Measurements from ENCODE around the gene WDR91. TPM values are rescaled to one million over a fixed set of nuclear protein-coding genes. Genes with fewer than 3 reads are reported as not detected.
"Not testable (repeated sequence)": the region's sequence is repeated elsewhere in the genome, so short reads cannot be mapped to it uniquely, and the experiment has no call there.

The WDR91 gene
- total RNA-seq, 1 experiment from 2014 or later: 9.1 TPM

- DNase-seq: no peak
- Histone ChIP-seq H3K27me3 (ENCODE audit: control insufficient read depth, insufficient read depth, low read length) (peaks cover 3% of the 10 kb centered on the region; the same call in 1 of the 2 replicates), H3K4me3 (ENCODE audit: insufficient read depth, low read depth, low read length) (no peak overlapping the region), H3K36me3 (replicated peaks; ENCODE audit: control insufficient read depth, insufficient read depth, low read length) (no peaks in the 10 kb centered on the region)
These were observed 2.5 kb upstream of the WDR91 start for GRCh38 chr7:135213831-135214230.

- H3K36me3 ChIP-seq (replicated peaks; ENCODE audit: control insufficient read depth, insufficient read depth, low read length); H3K27me3 ChIP-seq (ENCODE audit: control insufficient read depth, insufficient read depth, low read length): not testable (repeated sequence)
These were observed 790 bp upstream of the WDR91 start for GRCh38 chr7:135211946-135212685.

GRCh38 chr7:135210888-135211178 is 493 bp downstream of the WDR91 start:
- no peak for DNase-seq
- peak overlapping the region; percentile 86 for H3K4me3 ChIP-seq (ENCODE audit: insufficient read depth, low read depth, low read length)
- H3K36me3 ChIP-seq (replicated peaks; ENCODE audit: control insufficient read depth, insufficient read depth, low read length): 0 out of 2 replicates have a peak, but pooled peaks cover 1% of the 10 kb centered on the region
- H3K27me3 ChIP-seq (ENCODE audit: control insufficient read depth, insufficient read depth, low read length): peaks cover 3% of the 10 kb centered on the region; the same call in 1 of the 2 replicates

More at GRCh38 chr7:135211946-135212685, 790 bp upstream of the WDR91 start:
- H3K4me3 ChIP-seq (ENCODE audit: insufficient read depth, low read depth, low read length): peak overlapping the region; percentile 67
- DNase-seq: not testable (repeated sequence)

- peaks cover 4% of the 10 kb centered on the region for H3K36me3 ChIP-seq (replicated peaks; ENCODE audit: control insufficient read depth, insufficient read depth, low read length)
- peaks cover 3% of the 10 kb centered on the region; the same call in 1 of the 2 replicates for H3K27me3 ChIP-seq (ENCODE audit: control insufficient read depth, insufficient read depth, low read length)
- no peak for DNase-seq
- no peak overlapping the region for H3K4me3 ChIP-seq (ENCODE audit: insufficient read depth, low read depth, low read length)
These were observed 2.0 kb downstream of the WDR91 start for GRCh38 chr7:135209225-135209834.

- Histone ChIP-seq H3K27me3 (ENCODE audit: control insufficient read depth, insufficient read depth, low read length) (peaks cover 3% of the 10 kb centered on the region; the same call in 1 of the 2 replicates), H3K4me3 (ENCODE audit: insufficient read depth, low read depth, low read length) (no peak overlapping the region), H3K36me3 (replicated peaks; ENCODE audit: control insufficient read depth, insufficient read depth, low read length) (peaks cover 6% of the 10 kb centered on the region)
- no peak for DNase-seq
These were observed 3.1 kb downstream of the WDR91 start for GRCh38 chr7:135208102-135208793.

- H3K4me3 ChIP-seq (ENCODE audit: insufficient read depth, low read depth, low read length): no peak overlapping the region
- peaks cover 7% of the 10 kb centered on the region for H3K36me3 ChIP-seq (replicated peaks; ENCODE audit: control insufficient read depth, insufficient read depth, low read length)
- no peak for DNase-seq
- H3K27me3 ChIP-seq (ENCODE audit: control insufficient read depth, insufficient read depth, low read length): peaks cover 3% of the 10 kb centered on the region; the same call in 1 of the 2 replicates
These were observed 3.8 kb downstream of the WDR91 start for GRCh38 chr7:135207406-135208101.

GRCh38 chr7:135206941-135207391 is 4.4 kb downstream of the WDR91 start:
- H3K4me3 ChIP-seq (ENCODE audit: insufficient read depth, low read depth, low read length): no peak overlapping the region
- H3K27me3 ChIP-seq (ENCODE audit: control insufficient read depth, insufficient read depth, low read length): peaks cover 3% of the 10 kb centered on the region; the same call in 1 of the 2 replicates
- DNase-seq: no peak
- peaks cover 7% of the 10 kb centered on the region for H3K36me3 ChIP-seq (replicated peaks; ENCODE audit: control insufficient read depth, insufficient read depth, low read length)

GRCh38 chr7:135205850-135206249 is 5.5 kb downstream of the WDR91 start:
- no peak for DNase-seq
- Histone ChIP-seq H3K27me3 (ENCODE audit: control insufficient read depth, insufficient read depth, low read length) (peaks cover 3% of the 10 kb centered on the region; the same call in 1 of the 2 replicates), H3K4me3 (ENCODE audit: insufficient read depth, low read depth, low read length) (no peak overlapping the region), H3K36me3 (replicated peaks; ENCODE audit: control insufficient read depth, insufficient read depth, low read length) (peaks cover 7% of the 10 kb centered on the region)

GRCh38 chr7:135204876-135205275 is 6.5 kb downstream of the WDR91 start:
- Histone ChIP-seq H3K4me3 (ENCODE audit: insufficient read depth, low read depth, low read length) (no peak overlapping the region), H3K27me3 (ENCODE audit: control insufficient read depth, insufficient read depth, low read length) (no peaks in the 10 kb centered on the region), H3K36me3 (replicated peaks; ENCODE audit: control insufficient read depth, insufficient read depth, low read length) (peaks cover 7% of the 10 kb centered on the region)
- DNase-seq: no peak

- H3K4me3 ChIP-seq (ENCODE audit: insufficient read depth, low read depth, low read length): no peak overlapping the region
- DNase-seq: no peak
- H3K27me3 ChIP-seq (ENCODE audit: control insufficient read depth, insufficient read depth, low read length): no peaks in the 10 kb centered on the region
- H3K36me3 ChIP-seq (replicated peaks; ENCODE audit: control insufficient read depth, insufficient read depth, low read length): peaks cover 7% of the 10 kb centered on the region
These were observed 7.0 kb downstream of the WDR91 start for GRCh38 chr7:135204341-135204749.

- Histone ChIP-seq H3K36me3 (replicated peaks; ENCODE audit: control insufficient read depth, insufficient read depth, low read length) (peaks cover 11% of the 10 kb centered on the region), H3K27me3 (ENCODE audit: control insufficient read depth, insufficient read depth, low read length) (no peaks in the 10 kb centered on the region), H3K4me3 (ENCODE audit: insufficient read depth, low read depth, low read length) (no peak overlapping the region)
- DNase-seq: no peak
These were observed 10.0 kb downstream of the WDR91 start for GRCh38 chr7:135201350-135201749.

GRCh38 chr7:135200821-135201331 is 10.4 kb downstream of the WDR91 start:
- peaks cover 9% of the 10 kb centered on the region for H3K36me3 ChIP-seq (replicated peaks; ENCODE audit: control insufficient read depth, insufficient read depth, low read length)
- H3K27me3 ChIP-seq (ENCODE audit: control insufficient read depth, insufficient read depth, low read length): no peaks in the 10 kb centered on the region
- DNase-seq: no peak
- H3K4me3 ChIP-seq (ENCODE audit: insufficient read depth, low read depth, low read length): no peak overlapping the region

- Histone ChIP-seq H3K4me3 (ENCODE audit: insufficient read depth, low read depth, low read length) (no peak overlapping the region), H3K27me3 (ENCODE audit: control insufficient read depth, insufficient read depth, low read length) (no peaks in the 10 kb centered on the region), H3K36me3 (replicated peaks; ENCODE audit: control insufficient read depth, insufficient read depth, low read length) (peaks cover 6% of the 10 kb centered on the region)
- no peak for DNase-seq
These were observed 11.9 kb downstream of the WDR91 start for GRCh38 chr7:135199439-135199838.
